ENCODE data around the gene MEX3D. TPM values are rescaled to one million over a fixed set of nuclear protein-coding genes. Genes with fewer than 3 reads are reported as not detected.
A peak's percentile ranks its signal among the peaks of the same experiment; 100 is the strongest.

The MEX3D gene
- total and polyA plus RNA-seq, 7 donors = 4.8 to 16.1 (median 10.3) TPM

GRCh38 chr19:1570836-1571235, 2.7 kb upstream of the MEX3D start:
- Histone ChIP-seq H3K9me3 (no peaks in the 10 kb centered on the region), H3K4me3 (no peak overlapping the region), H3K36me3 (no peaks in the 10 kb centered on the region), H3K27me3 (no peaks in the 10 kb centered on the region), H3K27ac (no peak overlapping the region), H3K4me1 (peaks cover 0 to 22% (median 12%) of the 10 kb centered on the region in 4 donors)
- TF ChIP-seq CTCF (IDR thresholded peaks at IDR 0.05) (no peak), EP300 (IDR thresholded peaks at IDR 0.05) (no peak), POLR2A (IDR thresholded peaks at IDR 0.05) (no peak), POLR2AphosphoS5 (IDR thresholded peaks at IDR 0.05) (no peak)
- WGBS, 2 donors = 90 to 95% methylated on average over 13 of the region's 13 CpGs
- intact Hi-C loops (cut with DNase I) = no loop called here
- DNase-seq = no peak

GRCh38 chr19:1569997-1570396, 1.9 kb upstream of the MEX3D start:
- Histone ChIP-seq H3K4me1 (peaks cover 0 to 27% (median 15%) of the 10 kb centered on the region in 4 donors), H3K36me3 (no peaks in the 10 kb centered on the region), H3K27me3 (no peaks in the 10 kb centered on the region), H3K4me3 (no peak overlapping the region), H3K9me3 (no peaks in the 10 kb centered on the region), H3K27ac (no peak overlapping the region)
- intact Hi-C loops (cut with DNase I) = loop anchor here (2.0 to 5.0 kb wide), 2 partner anchors 23 to 37 kb away; partner anchors contain the start of genes MBD3 and UQCR11
- TF ChIP-seq CTCF (IDR thresholded peaks at IDR 0.05) (no peak), POLR2A (IDR thresholded peaks at IDR 0.05) (no peak), EP300 (IDR thresholded peaks at IDR 0.05) (no peak), POLR2AphosphoS5 (IDR thresholded peaks at IDR 0.05) (no peak)
- no peak for DNase-seq
- 63 to 73% methylated on average over 4 of the region's 4 CpGs for WGBS, 2 donors

- TF ChIP-seq EP300 (IDR thresholded peaks at IDR 0.05) (no peak), CTCF (IDR thresholded peaks at IDR 0.05) (no peak)
- intact Hi-C loops (cut with DNase I) = loop anchor here (2.0 to 5.0 kb wide), 2 partner anchors 25 to 39 kb away; partner anchors contain the start of genes MBD3 and UQCR11
- DNase-seq = no peak
- 1 to 2% methylated on average over 72 to 73 of the region's 73 CpGs for WGBS, 2 donors
- peak overlapping the region in 3 of 4 donors; percentile 67 to 78 (median 76) for H3K4me3 ChIP-seq
- H3K36me3 ChIP-seq = no peaks in the 10 kb centered on the region
- H3K27ac ChIP-seq = peak overlapping the region in 2 of 4 donors; percentile 88 to 91
- H3K9me3 ChIP-seq = no peaks in the 10 kb centered on the region
- H3K27me3 ChIP-seq = no peaks in the 10 kb centered on the region
- peaks cover 0 to 27% (median 15%) of the 10 kb centered on the region in 4 donors for H3K4me1 ChIP-seq
Measured at GRCh38 chr19:1567848-1568227, 287 bp downstream of the MEX3D start.

- Histone ChIP-seq H3K4me1 (peaks cover 0 to 27% (median 15%) of the 10 kb centered on the region in 4 donors), H3K9me3 (no peaks in the 10 kb centered on the region), H3K27me3 (no peaks in the 10 kb centered on the region), H3K36me3 (no peaks in the 10 kb centered on the region), H3K27ac (peak overlapping the region; percentile 88 to 91 (median 91)), H3K4me3 (peak overlapping the region; percentile 46 to 78 (median 72))
- no peak for DNase-seq
- WGBS, 2 donors = 1 to 2% methylated on average over 108 of the region's 108 CpGs
- intact Hi-C loops (cut with DNase I) = loop anchor here (5.0 kb wide), 1 partner anchor 40 kb away; the partner anchor contains the start of gene UQCR11
- TF ChIP-seq EP300 (IDR thresholded peaks at IDR 0.05) = no peak
- no peak for TF ChIP-seq POLR2A (IDR thresholded peaks at IDR 0.05)
- no peak for TF ChIP-seq CTCF (IDR thresholded peaks at IDR 0.05)
- no peak for TF ChIP-seq POLR2AphosphoS5 (IDR thresholded peaks at IDR 0.05)
Measured at GRCh38 chr19:1567116-1567847, 843 bp downstream of the MEX3D start.

Data from sigmoid colon (tissue), 7 donors.